Gastrocnemius medialis (tissue), 4 donors: ENCODE measurements around the gene IL22RA1. TPM values are rescaled to one million over a fixed set of nuclear protein-coding genes. Genes with fewer than 3 reads are reported as not detected.

ENCODE experiments used
- ATAC-seq, 2 donors: fragments of 150-250 bp; one replicate each; pipeline ENCODE4 v1.9.1; 2016
- DNase-seq, 2 donors: peaks; one replicate each; pipeline ENCODE4 v3.0.0-alpha.2; 2019
- H3K27ac ChIP-seq, 4 donors: fragments of 200-600 bp; sonication (generic); 1 replicate in 1 of 4; 2 replicates in 3 of 4; pipeline ENCODE4 v1.5.1; 2016 to 2018; ENCODE audit warnings: mild to moderate bottlenecking in 2 of 4, moderate library complexity in 1 of 4
- H3K27me3 ChIP-seq, 3 donors: fragments of 200-600 bp; sonication (generic) in 2 of 3; 1 replicate in 1 of 3; 2 replicates in 2 of 3; pipeline versions ENCODE4 v1.5.1 to v1.6.0; 2016 to 2019; ENCODE audit warnings: mild to moderate bottlenecking in 1 of 3, moderate library complexity in 1 of 3
- H3K36me3 ChIP-seq, 2 donors: fragments of 200-600 bp; sonication (generic) in 1 of 2; one replicate each; pipeline ENCODE4 v1.5.1; 2017 to 2018
- H3K4me1 ChIP-seq, 2 donors: fragments of 200-600 bp; sonication (generic) in 1 of 2; one replicate each; pipeline ENCODE4 v1.5.1; 2016 to 2017; ENCODE audit warnings: mild to moderate bottlenecking in 2 of 2
- H3K4me3 ChIP-seq, 4 donors: fragments of 200-600 bp; sonication (generic) in 3 of 4; 1 replicate in 1 of 4; 2 replicates in 3 of 4; pipeline ENCODE4 v1.5.1; 2016 to 2019; ENCODE audit warnings: mild to moderate bottlenecking in 2 of 4
- H3K9me3 ChIP-seq, 3 donors: fragments of 200-600 bp; sonication (generic) in 2 of 3; 1 replicate in 1 of 3; 2 replicates in 2 of 3; pipeline ENCODE4 v1.5.1; 2016 to 2019
- CTCF ChIP-seq, 5 experiments: fragments of 450-650 bp in 3 of 5; fragments of 200-600 bp in 2 of 5; sonication (generic) in 2 of 5; IDR thresholded peaks in 4 of 5; conservative IDR thresholded peaks in 1 of 5; 1 replicate in 4 of 5; 2 replicates in 1 of 5; pipeline ENCODE4 v1.5.1; 2016 to 2019; ENCODE audit warnings: antibody characterized with exemption in 5 of 5, mild to moderate bottlenecking in 3 of 5, moderate library complexity in 3 of 5
- POLR2A ChIP-seq, 2 donors: fragments of 450-650 bp; IDR thresholded peaks; one replicate each; pipeline ENCODE4 v1.6.1; 2017; ENCODE audit warnings: antibody characterized with exemption in 2 of 2, mild to moderate bottlenecking in 2 of 2, moderate library complexity in 2 of 2
- in situ Hi-C, 4 donors: fragments of 200-750 bp; cut with MboI; loops; one replicate each; pipeline versions ENCODE4 v1.15.0 to v1.8.0; 2017; ENCODE audit warnings: low sequenced_read_pairs in 4 of 4
- intact Hi-C: fragments of 100-400 bp; cut with DNase I; formaldehyde crosslinking; loops from one replicate; pipeline ENCODE4 v1.15.1; 2023; ENCODE audit warnings: low total_unique reads
- total RNA-seq, 4 donors: library from RNA; depleted of rRNA; stranded (reverse); fragments of >200 nt; gene quantifications; one replicate each; pipeline versions ENCODE4 v1.1.0 to v1.2.3, GENCODE V29; 2016

IL22RA1 gene
- total RNA-seq, 4 donors from 2014 or later = 0.36 TPM; not detected in 3

- intact Hi-C loops (loop anchor here (1.0 to 5.0 kb wide), 2 partner anchors 14 to 153 kb away; partner anchors contain the start of gene PNRC2), in situ Hi-C loops (loop anchor here in 2 of 4 donors (5.0 to 10.0 kb wide), 2 partner anchors 38 to 46 kb away; no protein-coding TSS in a partner anchor)
- Histone ChIP-seq H3K9me3 (no peaks in the 10 kb centered on the region), H3K4me3 (peak overlapping the region; percentile 58 to 69 (median 64)), H3K4me1 (peaks cover 35 to 56% of the 10 kb centered on the region in 2 donors), H3K27ac (peak overlapping the region; percentile 93 to 97 (median 96)), H3K36me3 (no peaks in the 10 kb centered on the region), H3K27me3 (no peaks in the 10 kb centered on the region)
- ATAC-seq = peak; percentile 38 to 58
- peak; percentile 73 to 94 for DNase-seq
- TF ChIP-seq POLR2A (IDR thresholded peaks at IDR 0.05) (peak; percentile 67 to 80), CTCF (IDR thresholded peaks at IDR 0.05 in 4 of 5, conservative IDR thresholded peaks at IDR 0.05 in 1 of 5) (no peak)
Measured at GRCh38 chr1:24110642-24111261, 32.2 kb downstream of the IL22RA1 start.

GRCh38 chr1:24109686-24110475, 33.1 kb downstream of the IL22RA1 start:
- Histone ChIP-seq H3K27ac (peak overlapping the region; percentile 93 to 97 (median 96)), H3K36me3 (no peaks in the 10 kb centered on the region), H3K9me3 (no peaks in the 10 kb centered on the region), H3K27me3 (no peaks in the 10 kb centered on the region), H3K4me3 (peak overlapping the region; percentile 17 to 69 (median 62)), H3K4me1 (peaks cover 41 to 65% of the 10 kb centered on the region in 2 donors)
- DNase-seq = peak in 1 of 2 donors; percentile 39
- intact Hi-C loops = loop anchor here (1.0 to 5.0 kb wide), 2 partner anchors 14 to 153 kb away; partner anchors contain the start of gene PNRC2
- ATAC-seq = no peak
- in situ Hi-C loops = loop anchor here in 2 of 4 donors (5.0 to 10.0 kb wide), 2 partner anchors 38 to 45 kb away; no protein-coding TSS in a partner anchor
- no peak for TF ChIP-seq POLR2A (IDR thresholded peaks at IDR 0.05)
- no peak for TF ChIP-seq CTCF (IDR thresholded peaks at IDR 0.05 in 4 of 5, conservative IDR thresholded peaks at IDR 0.05 in 1 of 5)

GRCh38 chr1:24109166-24109483, 33.8 kb downstream of the IL22RA1 start:
- intact Hi-C loops (no loop called here), in situ Hi-C loops (no loop called here)
- DNase-seq (no peak), ATAC-seq (no peak)
- Histone ChIP-seq H3K4me3 (peak overlapping the region in 1 of 4 donors; percentile 69), H3K9me3 (no peaks in the 10 kb centered on the region), H3K27ac (peak overlapping the region; percentile 93 to 97 (median 96)), H3K27me3 (no peaks in the 10 kb centered on the region), H3K36me3 (no peaks in the 10 kb centered on the region), H3K4me1 (peaks cover 48 to 70% of the 10 kb centered on the region in 2 donors)
- TF ChIP-seq CTCF (IDR thresholded peaks at IDR 0.05 in 4 of 5, conservative IDR thresholded peaks at IDR 0.05 in 1 of 5) = no peak
- no peak for TF ChIP-seq POLR2A (IDR thresholded peaks at IDR 0.05)

- peak; percentile 70 to 83 for DNase-seq
Measured at GRCh38 chr1:24108334-24109165, 34.4 kb downstream of the IL22RA1 start.

More at GRCh38 chr1:24108334-24109165, 34.4 kb downstream of the IL22RA1 start:
- TF ChIP-seq POLR2A (IDR thresholded peaks at IDR 0.05) (peak; percentile 45 to 65), CTCF (IDR thresholded peaks at IDR 0.05 in 4 of 5, conservative IDR thresholded peaks at IDR 0.05 in 1 of 5) (no peak)
- Histone ChIP-seq H3K27ac (peak overlapping the region; percentile 93 to 97 (median 96)), H3K27me3 (no peaks in the 10 kb centered on the region), H3K36me3 (no peaks in the 10 kb centered on the region), H3K9me3 (no peaks in the 10 kb centered on the region), H3K4me1 (peaks cover 54 to 75% of the 10 kb centered on the region in 2 donors), H3K4me3 (peak overlapping the region in 1 of 4 donors; percentile 69)
- ATAC-seq = peak; percentile 43 to 53
- in situ Hi-C loops (no loop called here), intact Hi-C loops (no loop called here)
